Inferior parietal cortex (tissue), 1 donor: ENCODE measurements around the gene ZSWIM2.
"Not testable (repeated sequence)": the region's sequence is repeated elsewhere in the genome, so short reads cannot be mapped to it uniquely, and the experiment has no call there.

ENCODE experiments used
- DNase-seq: peaks from one replicate; pipeline ENCODE4 v3.0.0-alpha.2; 2016; ENCODE audit errors: extremely low spot score

ZSWIM2 gene

DNA sequence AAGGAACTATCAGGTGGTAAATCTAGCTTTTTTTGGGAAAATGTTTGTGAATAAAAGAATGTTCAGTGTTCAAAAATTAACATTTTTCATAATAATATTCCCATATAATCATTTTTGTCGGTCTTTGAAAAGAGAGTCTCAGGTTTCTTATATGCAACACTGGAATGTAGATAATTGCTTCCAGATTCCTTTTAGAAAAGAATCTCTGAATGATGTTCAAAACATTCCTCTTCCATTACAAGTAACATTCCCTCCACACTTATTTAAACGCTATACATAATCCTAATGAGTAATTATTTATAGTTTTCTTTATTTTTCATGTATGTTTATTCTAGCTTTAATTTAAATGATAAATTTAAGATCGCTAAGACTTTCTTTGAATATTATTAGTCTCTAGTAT lies 7.0 kb downstream of the ZSWIM2 start:
- no peak for DNase-seq

DNA sequence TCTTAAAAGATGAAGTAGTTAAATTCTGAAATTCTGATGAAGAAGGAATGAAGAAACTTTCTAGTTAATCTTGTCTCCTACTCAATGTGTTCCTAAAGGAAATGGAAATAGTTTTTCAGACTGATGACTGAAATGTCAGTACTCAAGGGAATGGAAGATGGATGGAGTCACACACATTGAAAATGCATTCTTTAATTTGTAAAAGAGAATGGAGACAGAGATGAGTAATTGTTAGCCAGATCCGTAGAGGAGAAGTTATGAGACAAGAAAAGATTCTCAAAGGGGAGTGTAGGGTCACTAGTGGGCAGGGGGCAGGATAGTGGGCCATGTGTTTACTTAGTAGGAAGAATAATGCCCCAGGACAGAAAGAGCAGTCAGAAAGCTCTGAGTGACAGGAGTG lies 13.3 kb downstream of the ZSWIM2 start:
- no peak for DNase-seq

GRCh38 chr2:186827862-186828492 lies 21.0 kb downstream of the ZSWIM2 start:
- no peak for DNase-seq

GRCh38 chr2:186827411-186827810 lies 21.6 kb downstream of the ZSWIM2 start:
- DNase-seq = no peak

GRCh38 chr2:186822323-186822722 lies 26.6 kb downstream of the ZSWIM2 start:
- DNase-seq = no peak

GRCh38 chr2:186820303-186820702 lies 28.7 kb downstream of the ZSWIM2 start:
- no peak for DNase-seq

GRCh38 chr2:186811760-186812159 lies 37.2 kb downstream of the ZSWIM2 start:
- not testable (repeated sequence) for DNase-seq

DNA sequence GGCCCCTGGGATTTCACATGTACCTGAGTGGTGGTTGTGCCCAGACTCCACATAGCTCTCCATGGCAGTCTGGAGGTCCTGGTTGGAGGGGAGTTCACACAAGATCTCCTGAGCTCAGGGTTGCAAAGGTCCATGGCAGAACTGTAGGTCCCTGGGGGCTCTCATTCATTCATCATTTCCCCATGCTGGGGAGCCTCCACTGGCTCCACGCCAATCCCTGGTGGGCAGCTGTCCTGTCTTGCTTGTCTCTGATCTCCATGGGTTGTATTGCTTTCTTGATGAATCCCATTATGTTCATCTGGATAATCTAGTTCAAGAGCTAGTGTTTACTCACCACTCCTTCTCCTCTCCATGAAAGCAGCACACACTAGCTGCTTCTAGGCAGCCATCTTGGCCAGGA lies 42.4 kb downstream of the ZSWIM2 start:
- no peak for DNase-seq

- DNase-seq = not testable (repeated sequence)
Observed at GRCh38 chr2:186798604-186799003, 50.4 kb downstream of the ZSWIM2 start.

DNA sequence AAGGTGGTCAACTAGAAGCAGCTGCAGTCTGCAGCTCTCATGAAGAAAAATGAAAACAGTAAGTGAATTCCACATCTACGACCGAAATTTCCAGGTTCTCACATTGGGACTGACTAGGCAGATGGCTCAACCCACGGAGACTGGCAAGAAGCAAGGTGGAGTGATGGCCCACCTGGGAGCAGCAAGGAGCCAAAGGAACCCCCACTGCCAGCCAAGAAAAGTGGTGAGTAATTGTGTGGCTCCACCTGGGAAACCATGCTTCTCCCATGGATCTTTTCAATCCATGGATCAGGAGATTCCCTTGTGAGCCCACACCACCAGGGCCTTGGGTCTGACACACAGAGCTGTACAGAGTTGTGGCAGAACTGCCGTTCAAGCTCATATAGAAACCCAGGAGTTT lies 64.0 kb downstream of the ZSWIM2 start:
- no peak for DNase-seq

- no peak for DNase-seq
Observed at GRCh38 chr2:186783254-186783653, 65.7 kb downstream of the ZSWIM2 start.

GRCh38 chr2:186780701-186781316 lies 68.2 kb downstream of the ZSWIM2 start:
- no peak for DNase-seq
